GM12892 (cell line): Measurements from ENCODE around the gene BPHL. TPM values are rescaled to one million over a fixed set of nuclear protein-coding genes. Genes with fewer than 3 reads are reported as not detected.
A peak's percentile ranks its signal among the peaks of the same experiment; 100 is the strongest.
"Not testable (repeated sequence)": the region's sequence is repeated elsewhere in the genome, so short reads cannot be mapped to it uniquely, and the experiment has no call there.

Source experiments
- DNase-seq: peaks from one replicate; pipeline ENCODE4 v3.0.0; 2011; ENCODE audit not compliant: insufficient read length
- FAIRE-seq: peaks from 2 replicates; lab custom pipeline; 2011; peaks lifted over from hg19 to GRCh38; lab: Jason Lieb, UNC
- POLR2A ChIP-seq: IDR thresholded peaks from 2 replicates; pipeline ENCODE4 v1.6.1; 2011; ENCODE audit warnings: low read depth, low read length, control low read depth
- POLR2AphosphoS5 ChIP-seq: IDR thresholded peaks from 2 replicates; pipeline ENCODE4 v1.6.1; 2011; ENCODE audit warnings: low read depth, low read length, control low read depth
- TAF1 ChIP-seq: IDR thresholded peaks from 2 replicates; pipeline ENCODE4 v1.6.1; 2011; ENCODE audit warnings: low read depth, mild to moderate bottlenecking, control low read depth, low read length, borderline replicate concordance
- polyA plus RNA-seq: library from polyadenylated mRNA; unstranded; fragments of >200 nt; gene quantifications from one replicate; pipeline ENCODE4 v1.2.1, GENCODE V29; 2012; ENCODE audit warnings: missing spikeins, inconsistent platforms; ENCODE audit not compliant: missing spikeins

BPHL gene
- polyA plus RNA-seq = 18.2 TPM

DNA sequence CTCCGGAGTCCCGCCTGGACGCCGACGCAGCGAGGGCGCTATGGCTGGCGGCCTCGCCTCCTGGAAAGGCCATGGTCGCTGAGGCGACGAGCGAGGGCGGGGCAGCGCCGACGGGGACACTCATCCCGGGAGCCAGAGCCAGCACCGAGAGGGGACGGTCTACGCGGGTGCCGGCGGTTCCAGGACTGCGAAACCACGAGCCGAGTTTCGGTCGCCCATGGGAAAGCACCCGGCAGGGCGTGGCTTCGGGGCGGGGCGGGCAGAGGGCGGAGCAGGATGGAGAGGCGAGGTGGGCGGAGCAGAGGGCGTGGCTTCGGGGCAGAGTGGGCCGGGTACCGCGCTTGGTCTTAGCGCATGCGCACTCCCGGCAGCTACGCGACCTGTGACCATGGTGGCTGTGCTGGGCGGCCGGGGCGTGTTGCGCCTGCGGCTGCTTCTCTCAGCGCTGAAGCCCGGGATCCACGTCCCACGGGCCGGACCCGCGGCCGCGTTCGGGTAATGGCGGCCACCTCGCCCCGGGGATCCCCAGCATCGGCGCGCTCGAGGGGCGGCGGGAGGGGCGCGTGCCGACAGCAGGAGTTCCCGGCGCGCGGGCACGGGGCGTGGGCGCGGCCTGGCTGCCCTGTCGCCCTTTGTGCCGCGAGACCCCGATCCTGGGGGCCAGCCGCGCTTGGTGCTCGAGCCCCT is at the start of gene BPHL:
BPHL (plus strand) TSS at position 359 of the 687 bp plus-strand sequence; CDS start at position 389, 30 bp downstream.
- DNase-seq (peak; percentile 96), FAIRE-seq (peak; percentile 98)
- peak; percentile 83 for TF ChIP-seq POLR2A
- TF ChIP-seq POLR2AphosphoS5 = peak; percentile 76
- no peak for TF ChIP-seq TAF1

DNA sequence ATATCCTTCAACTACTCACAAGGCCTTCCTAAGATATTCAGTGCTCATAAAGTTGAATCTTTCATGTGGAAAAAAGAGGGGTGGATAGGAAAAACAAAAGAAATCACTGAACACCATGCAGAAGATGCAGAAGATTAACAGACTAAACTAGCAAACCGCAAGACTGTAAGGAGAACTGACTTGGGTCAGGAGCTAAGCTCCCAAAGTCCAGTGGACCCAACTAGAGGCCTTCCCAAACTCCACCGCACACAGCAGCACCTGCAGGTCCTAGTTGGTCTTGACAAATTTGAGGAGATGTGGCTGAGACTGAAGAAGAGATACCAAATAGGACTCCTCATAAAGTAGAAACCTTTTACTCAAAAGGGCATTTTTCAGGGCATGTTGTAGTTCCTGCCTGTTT is 46.9 kb upstream of the BPHL start:
- FAIRE-seq = no peak
- no peak for TF ChIP-seq TAF1
- TF ChIP-seq POLR2A = no peak
- no peak for TF ChIP-seq POLR2AphosphoS5
- DNase-seq = no peak

DNA sequence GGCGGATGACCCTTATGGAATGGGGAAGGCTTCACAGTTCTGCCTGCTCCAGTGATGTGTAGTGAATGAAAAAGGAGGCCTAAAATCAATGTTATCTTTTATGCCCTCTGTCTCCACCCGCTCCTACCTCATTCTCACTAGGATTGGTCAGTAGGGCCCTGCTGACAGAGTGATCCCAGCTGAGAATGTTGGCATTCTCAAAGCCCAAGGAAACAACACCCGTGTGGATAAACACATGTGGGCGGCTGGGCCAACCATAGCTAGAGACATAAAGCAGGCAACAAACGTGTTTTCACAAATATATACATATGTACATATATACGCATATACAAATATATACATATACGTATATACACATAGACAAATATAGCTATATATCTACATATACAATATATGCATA is 45.7 kb upstream of the BPHL start:
- FAIRE-seq (no peak), DNase-seq (no peak)
- TF ChIP-seq TAF1 (no peak), POLR2AphosphoS5 (no peak), POLR2A (no peak)

DNA sequence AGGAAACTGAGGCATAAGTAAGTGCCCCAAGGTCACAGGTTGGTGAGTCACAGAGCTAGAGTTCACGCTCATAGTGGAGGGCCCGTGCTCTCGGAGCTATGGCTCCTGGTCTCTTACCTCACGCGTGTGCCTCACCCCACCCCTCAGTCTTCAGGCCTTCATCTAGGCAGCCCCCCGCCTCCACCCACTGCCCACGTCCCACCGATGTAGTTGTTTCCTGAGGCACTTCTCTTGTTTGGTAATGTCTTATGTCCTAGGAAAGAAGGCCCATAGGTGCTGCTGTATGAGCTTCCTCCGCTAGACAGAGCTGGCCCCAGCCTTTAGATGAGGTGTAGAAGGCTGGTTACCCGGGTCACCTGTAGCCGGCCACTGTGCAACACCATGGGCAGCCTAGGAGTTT is 45.1 kb upstream of the BPHL start:
- FAIRE-seq = no peak
- TF ChIP-seq POLR2A = no peak
- no peak for TF ChIP-seq TAF1
- no peak for TF ChIP-seq POLR2AphosphoS5
- no peak for DNase-seq

DNA sequence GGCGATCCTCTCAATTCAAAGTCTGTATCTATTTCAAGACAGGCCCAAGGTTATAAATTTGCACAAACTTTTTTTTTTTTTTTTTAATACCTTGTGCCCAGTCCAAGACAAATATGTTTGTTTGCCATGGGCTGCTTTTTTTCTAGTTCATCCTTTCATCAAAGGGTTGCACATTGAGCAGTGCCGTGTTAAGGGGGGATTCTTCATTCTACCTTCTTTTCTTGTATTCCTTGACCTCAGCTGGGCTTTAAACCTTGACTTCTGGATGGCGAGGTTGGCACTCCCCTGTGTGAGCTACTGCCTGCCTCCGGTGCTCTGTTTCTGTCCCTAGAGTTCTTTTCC is 42.8 kb upstream of the BPHL start:
- FAIRE-seq (no peak), DNase-seq (no peak)
- no peak for TF ChIP-seq POLR2AphosphoS5
- TF ChIP-seq POLR2A = no peak
- no peak for TF ChIP-seq TAF1

DNA sequence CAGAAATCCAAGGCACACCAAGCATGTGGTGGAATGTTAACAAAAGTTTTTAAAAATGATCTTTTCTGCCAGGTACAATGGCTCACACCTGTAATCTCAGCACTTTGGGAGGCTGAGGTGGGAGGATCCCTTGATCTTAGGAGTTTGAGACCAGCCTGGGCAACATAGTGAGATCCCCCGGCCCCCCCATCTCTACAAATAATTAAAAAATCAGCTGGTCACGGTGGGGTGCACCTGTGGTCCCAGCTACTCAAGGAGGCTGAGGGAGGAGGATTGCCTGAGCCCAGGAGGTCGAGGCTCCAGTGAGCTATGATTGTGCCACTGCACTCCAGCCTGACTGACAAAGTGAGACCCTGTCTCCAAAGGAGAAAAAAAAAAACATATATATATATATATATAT is 42.2 kb upstream of the BPHL start:
- no peak for FAIRE-seq
- no peak for TF ChIP-seq TAF1
- no peak for DNase-seq

DNA sequence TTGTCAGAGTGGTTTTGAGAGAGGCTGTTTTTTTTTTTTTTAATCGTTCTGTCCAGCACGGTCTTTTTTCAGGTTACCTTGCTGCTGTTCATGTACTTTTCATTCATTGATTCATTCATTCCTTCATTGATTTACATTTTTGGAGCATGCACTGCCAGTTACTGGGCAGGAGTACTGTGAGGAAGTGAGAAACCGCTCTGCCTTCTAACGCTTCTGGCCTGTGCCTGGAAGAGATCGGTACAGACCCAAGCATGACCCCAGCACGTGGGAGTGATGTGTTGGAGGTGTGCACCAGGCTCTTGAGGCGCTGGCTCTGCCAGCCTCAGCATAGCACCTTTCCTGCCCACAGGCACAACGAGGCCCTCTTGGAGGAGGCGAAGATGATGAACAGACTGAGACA is 41.1 kb upstream of the BPHL start:
- no peak for FAIRE-seq
- no peak for DNase-seq
- TF ChIP-seq POLR2AphosphoS5 (no peak), POLR2A (no peak), TAF1 (no peak)

DNA sequence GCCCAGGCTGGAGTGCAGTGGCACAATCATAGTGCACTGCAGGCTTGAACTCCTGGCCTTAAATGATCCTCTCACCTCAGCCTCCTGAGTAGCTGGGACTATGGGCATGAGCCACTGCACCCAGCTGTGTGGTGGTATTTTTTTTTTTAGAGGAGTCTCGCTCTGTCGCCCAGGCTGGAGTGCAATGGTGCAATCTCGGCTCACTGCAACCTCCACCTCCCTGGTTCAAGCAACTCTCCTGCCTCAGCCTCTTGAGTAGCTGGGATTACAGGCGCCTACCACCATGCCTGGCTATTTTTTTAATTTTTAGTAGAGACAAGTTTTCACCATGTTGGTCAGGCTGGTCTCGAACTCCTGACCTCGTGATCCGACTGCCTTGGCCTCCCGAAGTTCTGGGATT is 39.6 kb upstream of the BPHL start:
- DNase-seq, FAIRE-seq: not testable (repeated sequence)

DNA sequence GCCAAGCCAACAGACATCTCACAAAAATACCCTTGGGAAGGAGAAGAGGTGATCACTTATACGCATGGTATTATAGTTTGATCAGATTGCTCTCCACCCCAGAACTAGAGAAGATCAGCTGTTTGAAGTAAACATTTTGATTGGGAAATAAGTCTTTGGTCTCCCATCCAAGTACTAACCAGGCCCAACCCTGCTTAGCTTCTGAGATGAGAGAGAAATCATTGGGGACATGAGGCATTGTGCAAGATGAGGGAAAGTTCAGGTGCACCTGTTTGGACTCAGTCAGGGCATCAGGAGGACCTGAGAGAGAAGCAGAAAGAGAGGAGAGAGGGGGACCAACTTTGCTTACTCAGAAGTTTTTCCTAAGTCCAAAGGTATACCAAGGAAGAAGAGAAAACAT is 38.8 kb upstream of the BPHL start:
- FAIRE-seq = no peak
- no peak for TF ChIP-seq POLR2AphosphoS5
- no peak for TF ChIP-seq TAF1
- no peak for TF ChIP-seq POLR2A
- DNase-seq = no peak

DNA sequence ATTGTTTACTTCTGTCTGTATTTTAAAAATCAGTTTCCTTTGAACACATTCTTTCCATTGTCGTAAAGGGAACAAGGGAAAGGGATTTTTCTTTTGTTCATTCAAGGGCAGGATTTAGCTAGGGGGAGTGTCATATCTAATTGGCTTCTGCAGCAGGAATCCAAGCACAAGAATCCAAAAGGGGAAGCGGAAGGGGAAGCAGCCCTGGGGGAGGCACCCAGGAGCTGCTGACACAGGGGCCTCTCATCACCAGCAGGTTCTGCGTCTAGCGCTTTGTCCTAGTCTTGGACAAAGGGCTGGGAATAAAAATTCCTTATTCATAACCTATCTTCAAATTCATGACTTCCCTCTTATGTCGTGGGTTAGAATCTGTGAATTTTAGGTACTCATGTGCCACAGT is 36.6 kb upstream of the BPHL start:
- DNase-seq (no peak), FAIRE-seq (no peak)
- TF ChIP-seq POLR2AphosphoS5 = no peak
- no peak for TF ChIP-seq POLR2A
- TF ChIP-seq TAF1 = no peak

DNA sequence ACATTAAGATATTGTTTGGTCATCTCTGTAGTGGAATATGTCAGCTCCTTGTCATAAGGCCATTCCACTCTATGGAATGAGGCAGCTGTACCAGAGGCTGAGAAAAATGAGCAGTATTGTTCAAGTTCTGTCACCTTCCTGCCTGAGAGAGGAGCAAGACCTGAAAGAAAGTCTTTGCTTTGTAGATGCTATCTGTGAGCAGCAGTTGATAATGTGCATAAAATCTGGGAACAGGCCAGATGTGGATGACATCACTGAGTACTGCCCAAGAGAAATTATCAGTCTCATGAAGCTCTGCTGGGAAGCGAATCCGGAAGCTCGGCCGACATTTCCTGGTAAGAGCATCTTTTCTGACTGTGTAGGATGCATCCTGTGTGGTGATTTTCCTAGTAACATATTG is 33.4 kb upstream of the BPHL start:
- no peak for FAIRE-seq
- no peak for DNase-seq
- no peak for TF ChIP-seq TAF1
- no peak for TF ChIP-seq POLR2A
- no peak for TF ChIP-seq POLR2AphosphoS5

DNA sequence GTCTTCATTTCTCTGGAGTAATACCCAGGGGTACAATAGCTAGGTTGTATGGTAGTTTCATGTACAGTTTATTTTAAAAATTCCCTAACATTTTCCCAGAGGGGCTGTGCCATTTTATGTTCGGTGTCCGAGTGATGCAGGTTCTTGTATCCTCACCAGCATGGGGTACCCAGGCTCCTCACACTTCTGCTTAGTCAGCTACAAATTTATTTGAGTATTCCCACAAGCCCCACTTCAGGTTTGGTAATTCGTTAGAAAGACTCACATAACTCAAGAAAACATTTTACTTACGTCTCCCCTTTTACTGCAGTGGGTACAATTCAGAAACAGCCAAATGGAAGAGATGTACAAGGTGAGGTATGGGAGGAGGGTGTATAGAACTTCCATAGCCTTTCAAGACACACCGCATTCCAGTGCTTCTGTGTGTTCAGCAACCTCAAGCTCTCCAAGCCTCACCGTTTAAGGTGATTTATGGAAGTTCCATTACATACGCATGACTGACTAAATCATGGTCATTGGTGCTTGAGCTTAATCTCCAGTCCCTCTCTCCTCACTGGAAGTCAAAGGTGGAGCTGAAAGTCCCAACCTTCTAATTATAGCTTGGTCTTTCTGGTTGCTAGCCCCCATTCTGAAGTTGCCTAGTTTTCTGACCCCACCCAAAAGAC is 32.1 kb upstream of the BPHL start:
- DNase-seq = no peak
- no peak for TF ChIP-seq TAF1
- TF ChIP-seq POLR2A = no peak
- no peak for TF ChIP-seq POLR2AphosphoS5
- no peak for FAIRE-seq

DNA sequence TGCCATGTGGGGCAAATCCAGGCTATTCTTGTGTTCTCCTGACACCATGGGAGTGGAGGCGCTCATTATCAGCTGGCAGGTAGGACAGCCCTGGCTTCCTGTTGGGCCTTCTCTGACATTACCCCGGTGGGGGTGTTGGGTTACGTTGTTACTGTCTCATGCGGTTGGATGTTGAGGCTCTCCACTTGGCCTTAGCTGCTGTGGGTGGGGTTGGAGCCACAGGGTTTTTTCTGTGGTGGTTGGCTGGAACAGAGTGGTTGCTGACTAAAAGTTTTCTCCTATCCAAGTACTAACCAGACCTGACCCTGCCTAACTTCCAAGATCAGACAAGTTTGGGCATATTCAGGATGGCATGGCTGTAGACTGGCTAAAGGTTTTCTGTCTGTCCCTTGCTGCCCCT is 30.1 kb upstream of the BPHL start:
- DNase-seq (no peak), FAIRE-seq (no peak)
- TF ChIP-seq POLR2AphosphoS5 = no peak
- TF ChIP-seq POLR2A = no peak
- TF ChIP-seq TAF1 = no peak
